ENCODE results near the gene TCOF1. TPM values are rescaled to one million over a fixed set of nuclear protein-coding genes. Genes with fewer than 3 reads are reported as not detected.

Gene TCOF1
- total RNA-seq, 1 donor from 2014 or later, result 91.1 TPM

- no peak for DNase-seq (ENCODE audit: low read depth, low spot score)
- no peak overlapping the region for H3K4me3 Mint-ChIP-seq
- no peak overlapping the region for H3K27ac Mint-ChIP-seq (ENCODE audit: unreplicated experiment)
Observed at GRCh38 chr5:150311015-150311692, 46.3 kb upstream of the TCOF1 start.

GRCh38 chr5:150312518-150312917, 45.0 kb upstream of the TCOF1 start:
- Mint-ChIP-seq H3K9me3 (no peaks in the 10 kb centered on the region), H3K4me1 (peaks cover 48% of the 10 kb centered on the region), H3K36me3 (ENCODE audit: low read depth) (no peaks in the 10 kb centered on the region), H3K4me3 (no peak overlapping the region), H3K27ac (ENCODE audit: unreplicated experiment) (no peak overlapping the region), H3K27me3 (ENCODE audit: low read depth) (no peaks in the 10 kb centered on the region)
- no peak for TF ChIP-seq CTCF (conservative IDR thresholded peaks at IDR 0.05)
- no peak for DNase-seq (ENCODE audit: low read depth, low spot score)

More at GRCh38 chr5:150311015-150311692, 46.3 kb upstream of the TCOF1 start:
- TF ChIP-seq CTCF (conservative IDR thresholded peaks at IDR 0.05), result no peak
- H3K4me1 Mint-ChIP-seq, result peaks cover 48% of the 10 kb centered on the region
- H3K27me3 Mint-ChIP-seq (ENCODE audit: low read depth), result peaks cover under 1% of the 10 kb centered on the region
- H3K36me3 Mint-ChIP-seq (ENCODE audit: low read depth), result no peaks in the 10 kb centered on the region
- no peaks in the 10 kb centered on the region for H3K9me3 Mint-ChIP-seq

- Mint-ChIP-seq H3K9me3 (no peaks in the 10 kb centered on the region), H3K4me1 (peaks cover 48% of the 10 kb centered on the region), H3K4me3 (no peak overlapping the region), H3K27ac (ENCODE audit: unreplicated experiment) (no peak overlapping the region), H3K27me3 (ENCODE audit: low read depth) (no peaks in the 10 kb centered on the region), H3K36me3 (ENCODE audit: low read depth) (no peaks in the 10 kb centered on the region)
- DNase-seq (ENCODE audit: low read depth, low spot score), result no peak
- TF ChIP-seq CTCF (conservative IDR thresholded peaks at IDR 0.05), result no peak
Observed at GRCh38 chr5:150313501-150313900, 44.0 kb upstream of the TCOF1 start.

GRCh38 chr5:150313921-150314716, 43.4 kb upstream of the TCOF1 start:
- no peak overlapping the region for H3K4me3 Mint-ChIP-seq
- no peaks in the 10 kb centered on the region for H3K9me3 Mint-ChIP-seq
- peaks cover 47% of the 10 kb centered on the region for H3K4me1 Mint-ChIP-seq
- H3K27me3 Mint-ChIP-seq (ENCODE audit: low read depth), result no peaks in the 10 kb centered on the region
- no peak for DNase-seq (ENCODE audit: low read depth, low spot score)
- no peak for TF ChIP-seq CTCF (conservative IDR thresholded peaks at IDR 0.05)
- no peaks in the 10 kb centered on the region for H3K36me3 Mint-ChIP-seq (ENCODE audit: low read depth)
- H3K27ac Mint-ChIP-seq (ENCODE audit: unreplicated experiment), result no peak overlapping the region

GRCh38 chr5:150315245-150315644, 42.3 kb upstream of the TCOF1 start:
- Mint-ChIP-seq H3K4me1 (peaks cover 44% of the 10 kb centered on the region), H3K36me3 (ENCODE audit: low read depth) (no peaks in the 10 kb centered on the region), H3K9me3 (no peaks in the 10 kb centered on the region), H3K27me3 (ENCODE audit: low read depth) (no peaks in the 10 kb centered on the region), H3K4me3 (no peak overlapping the region), H3K27ac (ENCODE audit: unreplicated experiment) (no peak overlapping the region)
- no peak for TF ChIP-seq CTCF (conservative IDR thresholded peaks at IDR 0.05)
- no peak for DNase-seq (ENCODE audit: low read depth, low spot score)

Data from neural crest cell (in vitro differentiated cells).